Stimulated activated memory B cell treated with anti-CD40 and anti-IgM and Interleukin-4, amounts not matched to agents 10 μg/mL and 1 μg/mL and 100 μg/mL, for 72 hours (primary cell): ENCODE data around the gene DAP.
"Not testable (repeated sequence)": the region's sequence is repeated elsewhere in the genome, so short reads cannot be mapped to it uniquely, and the experiment has no call there.

Experiments used
- ATAC-seq: fragments of 150-1000 bp; cut with Tn5 transposase; 2 replicates; pipeline ENCODE4 v1.10.0; 2021
- H3K27ac Mint-ChIP-seq: one replicate; pipeline ENCODE4 v1.8.0; 2022; ENCODE audit warnings: mild to moderate bottlenecking, mixed read lengths
- H3K27me3 Mint-ChIP-seq: one replicate; pipeline ENCODE4 v1.8.0; 2022; ENCODE audit warnings: mixed read lengths
- H3K36me3 Mint-ChIP-seq: one replicate; pipeline ENCODE4 v1.8.0; 2022; ENCODE audit warnings: mixed read lengths
- H3K4me1 Mint-ChIP-seq: one replicate; pipeline ENCODE4 v1.8.0; 2022; ENCODE audit warnings: mixed read lengths
- H3K4me3 Mint-ChIP-seq: one replicate; pipeline ENCODE4 v1.8.0; 2022; ENCODE audit warnings: mild to moderate bottlenecking, moderate library complexity, mixed read lengths
- H3K9me3 Mint-ChIP-seq: one replicate; pipeline ENCODE4 v1.8.0; 2022; ENCODE audit warnings: mixed read lengths

DAP gene

DNA sequence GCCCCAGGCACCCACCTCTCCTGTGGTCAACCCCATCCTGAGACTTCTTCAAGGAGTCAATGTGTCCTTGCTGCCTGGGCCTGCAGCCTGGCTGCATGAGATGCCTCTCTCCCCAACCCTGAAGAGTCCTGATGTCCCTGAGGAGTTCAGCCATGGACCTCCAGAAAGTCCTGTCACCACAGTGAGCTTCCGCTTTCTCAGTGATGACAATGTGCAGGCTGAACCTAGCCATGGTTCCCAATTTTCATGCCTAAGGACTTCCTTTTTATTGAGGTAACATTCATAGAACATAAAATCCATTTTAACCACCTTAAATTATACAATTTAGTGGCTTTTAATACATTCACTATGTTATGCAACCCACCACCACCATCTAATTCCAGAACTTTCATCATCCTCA is 29.1 kb downstream of the DAP start:
- Mint-ChIP-seq H3K4me3 (no peak overlapping the region), H3K27ac (peak overlapping the region; percentile 82), H3K36me3 (peaks cover 49% of the 10 kb centered on the region), H3K9me3 (no peaks in the 10 kb centered on the region), H3K4me1 (peaks cover 90% of the 10 kb centered on the region), H3K27me3 (no peaks in the 10 kb centered on the region)
- no peak for ATAC-seq

DNA sequence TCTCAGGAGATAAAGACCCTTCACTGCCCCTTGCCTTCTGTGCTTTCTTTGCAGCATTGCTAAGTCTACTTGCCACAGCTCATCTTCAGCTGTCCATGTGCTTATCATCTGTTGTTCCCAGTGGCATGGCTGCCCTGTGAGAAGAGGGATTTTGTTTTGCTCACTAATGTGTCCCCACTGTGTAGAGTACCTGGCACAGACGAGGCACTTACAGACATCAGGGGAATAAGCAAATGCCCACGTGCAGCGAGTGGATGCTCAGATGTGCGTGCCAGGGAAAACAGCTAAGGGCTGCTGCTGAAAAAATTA is 31.0 kb downstream of the DAP start:
- H3K27me3 Mint-ChIP-seq, result no peaks in the 10 kb centered on the region

DNA sequence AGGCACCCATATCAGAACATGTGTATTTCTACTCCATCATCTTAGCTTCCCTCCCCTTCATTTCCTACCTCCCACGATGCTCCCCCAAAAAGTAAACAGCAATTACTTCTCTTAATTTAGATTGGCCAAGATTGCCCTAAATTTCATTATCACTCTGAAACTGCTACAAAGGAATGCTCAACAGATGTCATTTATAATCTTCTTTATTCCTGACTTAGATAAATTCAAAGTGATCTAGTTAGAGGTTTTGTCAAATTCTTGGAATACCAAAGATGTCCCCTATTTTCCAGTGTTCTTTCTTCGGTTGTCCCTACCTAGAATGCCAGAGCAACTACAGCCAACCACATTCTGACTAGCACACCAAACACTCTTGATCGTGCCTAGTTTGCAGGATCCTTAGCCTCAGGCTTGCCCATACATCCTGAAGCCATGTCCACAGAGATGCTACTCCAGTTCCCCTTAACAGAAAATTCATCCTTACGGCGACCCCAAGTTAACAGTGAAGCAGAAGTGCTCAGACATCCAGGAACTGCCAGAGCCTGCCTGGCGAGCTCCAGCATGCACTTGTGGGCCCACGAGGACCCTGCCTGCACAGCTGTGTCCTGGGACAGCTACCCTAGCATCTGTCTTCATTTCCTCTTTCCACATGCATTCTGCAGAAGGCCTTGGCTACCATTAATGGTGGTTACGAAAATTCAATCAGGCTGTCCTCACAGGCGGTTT is 31.6 kb downstream of the DAP start:
- Mint-ChIP-seq H3K9me3 (no peaks in the 10 kb centered on the region), H3K4me3 (no peak overlapping the region), H3K27ac (peak overlapping the region; percentile 11), H3K27me3 (no peaks in the 10 kb centered on the region), H3K4me1 (peaks cover 79% of the 10 kb centered on the region), H3K36me3 (peaks cover 51% of the 10 kb centered on the region)
- peak; percentile 65 for ATAC-seq

More for the DNA sequence above, 31.0 kb downstream of the DAP start:
- Mint-ChIP-seq H3K27ac (peak overlapping the region; percentile 11), H3K4me3 (no peak overlapping the region), H3K9me3 (no peaks in the 10 kb centered on the region), H3K4me1 (peaks cover 82% of the 10 kb centered on the region), H3K36me3 (peaks cover 53% of the 10 kb centered on the region)
- ATAC-seq, result no peak

DNA sequence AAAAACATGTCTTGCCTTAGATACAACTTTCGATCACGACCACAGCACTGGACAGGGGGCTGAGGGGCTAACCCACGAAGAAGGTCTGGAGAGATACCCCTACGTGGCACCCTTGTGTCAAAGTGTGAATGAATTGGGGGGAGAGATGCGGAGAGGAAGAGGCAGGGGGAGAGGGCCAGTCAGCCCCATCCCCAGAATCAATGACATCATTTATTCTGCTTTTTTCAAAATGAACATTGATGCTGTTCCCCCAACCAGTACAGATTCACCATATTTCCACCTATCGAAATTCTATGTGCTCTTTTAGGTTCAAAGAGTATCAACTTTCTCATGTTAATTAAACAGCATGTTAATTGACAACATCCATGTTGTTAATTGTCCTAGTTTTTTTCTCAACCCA is 32.4 kb downstream of the DAP start:
- H3K9me3 Mint-ChIP-seq, result no peaks in the 10 kb centered on the region
- no peak for ATAC-seq
- H3K4me3 Mint-ChIP-seq, result no peak overlapping the region
- no peaks in the 10 kb centered on the region for H3K27me3 Mint-ChIP-seq
- peaks cover 71% of the 10 kb centered on the region for H3K4me1 Mint-ChIP-seq
- peaks cover 47% of the 10 kb centered on the region for H3K36me3 Mint-ChIP-seq
- no peak overlapping the region for H3K27ac Mint-ChIP-seq

DNA sequence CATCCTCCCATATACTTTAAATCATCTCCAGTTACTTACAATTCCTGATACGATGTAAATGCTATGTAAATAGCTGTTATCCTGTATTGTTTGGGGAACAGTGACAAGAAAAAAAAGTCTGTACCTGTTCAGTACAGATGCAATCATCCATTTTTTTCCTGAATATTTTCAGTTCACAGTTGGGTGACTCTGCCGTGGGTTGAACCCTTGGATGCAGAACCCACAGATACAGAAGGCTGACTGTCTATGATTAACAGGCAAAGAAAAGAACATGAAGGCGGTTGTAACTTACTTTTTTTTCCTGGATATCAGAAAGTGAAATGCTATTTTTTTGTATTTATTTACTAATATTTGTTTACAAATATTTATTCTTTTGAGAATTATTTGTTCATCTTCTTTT is 33.2 kb downstream of the DAP start:
- ATAC-seq, result no peak
- Mint-ChIP-seq H3K4me3 (no peak overlapping the region), H3K27ac (peak overlapping the region; percentile 84), H3K36me3 (peaks cover 49% of the 10 kb centered on the region), H3K4me1 (peaks cover 62% of the 10 kb centered on the region), H3K9me3 (no peaks in the 10 kb centered on the region), H3K27me3 (no peaks in the 10 kb centered on the region)

DNA sequence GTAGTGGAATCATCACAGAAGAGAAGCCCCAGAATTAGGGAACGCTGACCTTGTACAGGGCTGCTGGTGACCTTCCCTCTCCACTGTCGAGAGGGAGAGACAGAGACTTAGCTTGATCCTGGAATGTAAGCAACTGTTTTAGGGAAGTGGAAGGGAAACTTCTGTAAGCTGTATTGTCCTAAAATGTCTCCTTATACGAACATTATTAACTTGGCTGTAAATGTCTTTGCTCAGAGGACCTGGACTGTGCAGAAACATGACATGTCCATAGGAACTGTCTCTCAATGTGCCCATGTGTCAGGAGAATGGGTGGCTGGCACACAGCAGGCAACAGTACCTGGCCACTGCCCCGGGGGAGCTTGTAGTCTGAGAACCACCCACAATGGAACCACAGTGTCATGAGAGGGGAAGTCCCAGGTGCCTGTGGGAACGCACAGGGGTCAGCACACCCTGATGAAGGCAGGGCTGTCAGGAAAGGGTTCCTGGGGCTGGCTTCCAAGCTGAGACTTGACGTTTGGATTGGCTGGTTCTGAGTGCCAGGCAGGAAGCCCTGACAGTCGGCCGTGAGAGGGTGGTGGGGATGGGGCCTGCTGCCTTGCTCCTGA is 34.0 kb downstream of the DAP start:
- Mint-ChIP-seq H3K36me3 (peaks cover 48% of the 10 kb centered on the region), H3K27ac (peak overlapping the region; percentile 84), H3K27me3 (no peaks in the 10 kb centered on the region), H3K4me1 (peaks cover 54% of the 10 kb centered on the region), H3K9me3 (no peaks in the 10 kb centered on the region), H3K4me3 (peak overlapping the region; percentile 13)
- peak; percentile 94 for ATAC-seq

DNA sequence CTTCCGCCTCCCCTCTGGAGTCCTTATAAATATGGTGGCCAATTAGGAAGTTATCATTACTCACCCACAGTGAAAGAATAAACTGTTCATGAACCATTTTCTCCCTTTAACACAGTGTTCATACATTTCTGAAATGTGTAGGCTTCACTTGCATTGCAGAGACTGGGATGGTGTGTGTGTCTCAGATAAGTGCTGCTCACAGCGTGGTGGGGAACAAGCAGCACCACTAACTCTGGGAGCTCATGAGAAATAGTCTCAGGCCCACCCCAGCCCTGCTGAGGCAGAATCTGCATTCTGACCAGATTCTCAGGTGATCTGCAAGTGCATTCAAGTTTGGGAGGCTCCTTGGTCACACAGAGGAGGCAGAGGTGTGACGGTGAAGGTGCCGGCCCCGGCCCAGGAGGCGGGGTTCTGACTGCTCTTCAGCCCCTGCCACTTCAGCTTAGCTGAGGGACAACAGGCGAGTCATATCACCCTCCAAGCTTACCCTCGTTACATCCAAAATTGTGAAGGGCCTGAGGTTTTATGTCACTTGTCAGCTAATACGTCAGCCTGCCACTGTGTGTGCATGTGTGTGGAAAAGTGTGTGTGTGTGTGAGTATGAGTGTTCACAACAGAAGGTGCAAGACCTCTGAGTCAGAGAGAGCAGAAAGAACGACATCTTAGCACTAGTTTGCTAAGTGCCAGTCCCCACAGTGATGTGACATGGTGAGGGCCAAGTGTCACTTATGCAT is 34.7 kb downstream of the DAP start:
- no peaks in the 10 kb centered on the region for H3K27me3 Mint-ChIP-seq
- H3K4me1 Mint-ChIP-seq, result peaks cover 47% of the 10 kb centered on the region
- peaks cover 53% of the 10 kb centered on the region for H3K36me3 Mint-ChIP-seq
- peak; percentile 58 for ATAC-seq
- peak overlapping the region; percentile 84 for H3K27ac Mint-ChIP-seq
- H3K4me3 Mint-ChIP-seq, result no peak overlapping the region
- no peaks in the 10 kb centered on the region for H3K9me3 Mint-ChIP-seq

DNA sequence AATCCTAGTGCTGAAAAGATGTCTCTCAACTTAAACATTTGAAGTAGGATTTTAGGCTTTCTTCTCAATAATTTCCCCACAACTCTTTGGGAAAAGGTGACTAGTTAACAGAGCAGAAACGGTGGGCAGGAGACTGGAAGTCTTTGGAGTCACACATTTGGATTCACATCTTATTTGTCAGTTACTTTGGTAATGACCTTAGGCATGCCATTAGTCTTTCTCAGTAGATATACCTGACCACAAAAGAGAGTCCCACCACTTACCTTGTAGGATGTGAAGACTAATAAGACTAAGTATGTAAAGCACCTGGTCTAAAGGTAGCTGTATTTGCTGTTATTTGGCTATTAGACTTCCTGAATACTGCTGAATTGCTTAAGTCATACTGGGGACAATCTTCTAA is 35.4 kb downstream of the DAP start:
- no peaks in the 10 kb centered on the region for H3K9me3 Mint-ChIP-seq
- peak overlapping the region; percentile 84 for H3K27ac Mint-ChIP-seq
- peaks cover 46% of the 10 kb centered on the region for H3K4me1 Mint-ChIP-seq
- no peak for ATAC-seq
- peaks cover 57% of the 10 kb centered on the region for H3K36me3 Mint-ChIP-seq
- no peaks in the 10 kb centered on the region for H3K27me3 Mint-ChIP-seq
- H3K4me3 Mint-ChIP-seq, result no peak overlapping the region

DNA sequence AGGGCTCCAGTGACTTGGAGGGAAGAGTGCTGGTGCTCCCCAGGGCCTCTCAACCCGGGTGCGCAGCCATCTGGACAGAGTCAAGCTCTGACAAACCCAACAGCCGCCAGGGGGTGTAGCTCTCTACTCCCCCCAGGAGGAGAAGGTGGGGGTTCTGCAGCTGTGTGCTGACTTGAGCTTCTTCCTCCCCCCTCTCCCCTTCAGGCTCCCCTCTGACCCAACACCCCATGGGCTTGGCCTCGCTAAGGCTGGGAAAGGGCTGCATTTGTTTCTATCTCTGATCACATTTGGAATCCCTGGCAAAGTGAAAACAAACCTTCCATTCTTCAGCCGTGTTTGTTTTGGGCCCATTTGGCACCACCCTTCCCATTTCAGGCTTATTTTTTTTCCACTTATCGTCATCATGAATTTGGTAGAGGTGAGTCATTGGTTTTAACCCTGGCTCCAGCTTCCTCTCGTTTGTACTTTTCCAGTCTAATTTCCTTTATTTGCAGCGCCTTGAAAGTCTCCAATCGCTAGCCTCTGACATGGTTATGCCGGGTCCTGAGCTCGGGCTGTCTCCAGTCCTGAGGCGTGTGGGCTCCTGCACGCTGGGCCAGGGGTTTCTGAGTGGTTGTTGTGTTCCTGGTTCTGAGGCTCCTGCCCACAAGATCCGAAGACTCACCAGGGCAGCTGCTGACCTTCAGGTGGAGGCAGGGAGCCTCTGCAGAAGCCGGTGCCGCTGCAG is 36.1 kb downstream of the DAP start:
- H3K9me3 Mint-ChIP-seq, result no peaks in the 10 kb centered on the region
- no peak overlapping the region for H3K27ac Mint-ChIP-seq
- H3K27me3 Mint-ChIP-seq, result no peaks in the 10 kb centered on the region
- H3K4me1 Mint-ChIP-seq, result peaks cover 41% of the 10 kb centered on the region
- H3K36me3 Mint-ChIP-seq, result peaks cover 64% of the 10 kb centered on the region
- H3K4me3 Mint-ChIP-seq, result no peak overlapping the region
- ATAC-seq, result no peak

DNA sequence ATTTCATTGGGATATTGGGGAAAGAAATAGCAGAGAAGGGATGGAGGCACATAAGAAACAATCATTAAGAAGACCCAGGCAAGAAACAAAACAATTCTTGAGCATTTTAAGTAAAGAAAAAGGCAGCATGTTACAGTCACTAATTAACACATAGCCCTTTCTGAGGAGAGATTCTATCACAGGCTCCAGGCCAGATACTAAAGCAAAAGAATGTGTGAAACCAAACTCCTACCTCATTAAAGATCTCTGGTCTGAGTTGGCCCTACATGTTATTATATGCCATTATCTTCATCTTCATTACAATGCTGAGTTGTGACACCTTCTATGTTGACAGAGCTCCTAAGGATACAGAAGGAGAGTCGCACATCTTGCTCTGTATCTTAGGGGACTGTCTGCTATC is 37.5 kb downstream of the DAP start:
- Mint-ChIP-seq H3K9me3 (no peaks in the 10 kb centered on the region), H3K36me3 (peaks cover 52% of the 10 kb centered on the region), H3K4me3 (no peak overlapping the region), H3K4me1 (peaks cover 27% of the 10 kb centered on the region), H3K27me3 (no peaks in the 10 kb centered on the region), H3K27ac (no peak overlapping the region)
- no peak for ATAC-seq

DNA sequence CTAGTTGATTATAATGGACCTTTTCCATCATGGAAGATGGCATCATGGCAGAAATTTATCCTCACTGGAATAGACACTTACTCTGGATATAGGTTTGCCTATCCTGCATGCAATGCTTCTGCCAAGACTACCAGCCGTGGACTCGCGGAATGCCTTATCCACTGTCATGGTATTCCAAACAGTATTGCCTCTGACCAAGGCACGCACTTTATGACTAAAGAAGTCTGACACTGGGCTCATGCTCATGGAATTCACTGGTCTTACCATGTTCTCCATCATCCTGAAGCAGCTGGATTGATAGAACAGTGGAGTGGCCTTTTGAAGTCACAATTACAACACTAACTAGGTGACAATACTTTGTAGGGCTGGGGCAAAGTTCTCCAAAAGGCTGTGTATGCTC is 40.3 kb downstream of the DAP start:
- H3K4me1 Mint-ChIP-seq, H3K9me3 Mint-ChIP-seq, H3K4me3 Mint-ChIP-seq, H3K27me3 Mint-ChIP-seq, H3K27ac Mint-ChIP-seq, ATAC-seq: not testable (repeated sequence)
- peaks cover 60% of the 10 kb centered on the region for H3K36me3 Mint-ChIP-seq

DNA sequence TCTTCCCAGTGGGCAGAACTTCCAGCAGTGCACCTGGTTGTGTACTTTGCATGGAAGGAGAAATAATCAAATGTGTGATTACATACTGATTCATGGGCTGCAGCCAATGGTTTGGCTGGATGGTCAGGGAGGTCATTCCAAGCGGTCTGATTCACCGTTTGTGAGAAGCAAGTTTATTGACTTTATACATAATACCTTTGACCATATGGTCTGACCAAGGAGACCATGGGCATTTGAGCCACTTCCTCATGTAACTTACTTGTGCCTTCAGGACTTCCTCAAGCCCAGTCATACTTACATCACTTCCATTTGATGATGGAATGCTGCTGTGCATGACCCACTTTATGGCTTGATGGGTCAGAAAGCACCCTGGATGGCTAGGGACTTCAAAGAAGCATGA is 41.1 kb downstream of the DAP start:
- ATAC-seq, result no peak
- H3K27ac Mint-ChIP-seq, result no peak overlapping the region
- H3K27me3 Mint-ChIP-seq, result no peaks in the 10 kb centered on the region
- H3K9me3 Mint-ChIP-seq, result no peaks in the 10 kb centered on the region
- no peaks in the 10 kb centered on the region for H3K4me1 Mint-ChIP-seq
- H3K4me3 Mint-ChIP-seq, result no peak overlapping the region
- peaks cover 63% of the 10 kb centered on the region for H3K36me3 Mint-ChIP-seq

DNA sequence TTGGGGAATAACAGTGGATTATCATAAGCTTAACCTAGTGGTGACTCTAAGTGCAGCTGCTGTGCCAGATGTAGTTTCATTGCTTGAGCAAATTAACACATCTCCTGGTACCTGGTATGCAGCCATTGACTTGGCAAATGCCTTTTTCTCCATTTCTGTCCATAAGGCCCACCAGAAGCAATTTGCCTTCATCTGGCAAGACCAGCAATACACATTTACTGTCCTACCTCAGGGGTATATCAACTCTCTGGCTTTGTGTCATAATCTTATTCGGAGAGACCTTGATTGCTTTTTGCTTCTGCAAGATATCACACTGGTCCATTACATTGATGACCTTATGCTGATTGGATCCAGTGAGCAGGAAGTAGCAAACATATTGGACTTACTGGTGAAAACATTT is 42.4 kb downstream of the DAP start:
- not testable (repeated sequence) for H3K27ac Mint-ChIP-seq, H3K27me3 Mint-ChIP-seq, ATAC-seq, H3K4me3 Mint-ChIP-seq, H3K4me1 Mint-ChIP-seq, H3K9me3 Mint-ChIP-seq
- H3K36me3 Mint-ChIP-seq, result peaks cover 71% of the 10 kb centered on the region

DNA sequence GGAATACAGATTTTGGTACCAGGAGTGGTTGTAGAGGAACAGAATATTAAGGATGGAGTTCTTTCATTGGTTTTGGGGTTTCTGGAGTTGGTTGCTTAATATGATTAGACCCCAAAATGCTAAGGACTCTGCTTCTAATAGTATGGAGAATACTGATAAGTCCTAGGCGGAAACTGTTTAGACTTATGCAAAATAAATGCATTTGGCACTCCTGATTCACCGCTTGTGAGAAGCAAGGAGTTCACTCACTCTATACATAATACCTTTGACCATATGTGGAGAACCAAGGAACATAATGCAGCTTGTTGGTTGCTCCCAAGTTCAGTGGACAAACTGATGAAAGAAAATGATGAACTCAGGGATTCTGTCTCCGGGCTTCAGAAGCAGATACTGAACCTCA is 44.2 kb downstream of the DAP start:
- not testable (repeated sequence) for ATAC-seq, H3K9me3 Mint-ChIP-seq, H3K27me3 Mint-ChIP-seq, H3K4me3 Mint-ChIP-seq, H3K27ac Mint-ChIP-seq
- Mint-ChIP-seq H3K4me1 (peaks cover 19% of the 10 kb centered on the region), H3K36me3 (peaks cover 71% of the 10 kb centered on the region)

DNA sequence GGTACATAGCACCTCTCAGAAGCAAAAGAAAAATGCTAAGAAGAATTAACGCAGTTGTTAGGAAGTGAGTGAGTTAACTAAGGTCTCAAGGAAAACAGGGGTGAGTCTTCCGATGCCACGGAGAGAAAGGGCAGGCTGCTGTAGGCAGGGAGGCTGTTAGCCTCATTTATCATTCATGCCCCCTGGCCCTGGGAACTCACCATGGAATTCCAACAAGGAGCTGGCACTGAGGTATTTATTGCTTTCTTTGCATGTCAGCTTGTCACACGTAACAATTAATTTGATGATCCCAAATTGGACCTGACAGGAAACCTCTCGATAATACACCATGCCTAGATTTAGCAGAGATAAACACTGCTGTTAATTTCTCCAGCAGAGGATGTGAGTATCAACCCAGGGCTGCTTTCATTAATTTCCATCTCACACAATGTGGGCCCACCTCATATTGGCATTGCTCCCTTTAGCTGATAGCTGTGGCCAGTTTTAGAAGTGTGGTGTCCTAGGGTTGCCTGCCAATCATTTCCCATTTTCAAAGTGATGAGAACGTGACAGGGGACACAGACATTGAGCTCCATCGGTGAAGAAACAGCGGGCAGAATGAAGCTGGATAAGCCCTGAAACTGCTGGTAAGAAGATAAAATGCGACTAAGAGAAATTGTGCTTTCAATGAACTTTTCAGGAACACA is 45.3 kb downstream of the DAP start:
- Mint-ChIP-seq H3K4me3 (no peak overlapping the region), H3K27ac (no peak overlapping the region), H3K27me3 (no peaks in the 10 kb centered on the region), H3K36me3 (peaks cover 70% of the 10 kb centered on the region), H3K4me1 (peaks cover 26% of the 10 kb centered on the region), H3K9me3 (no peaks in the 10 kb centered on the region)
- ATAC-seq, result no peak
